DND-41 (cell line): ENCODE measurements around the gene MYO5C.
A peak's percentile ranks its signal among the peaks of the same experiment; 100 is the strongest.

Experiments
- ATAC-seq: fragments of 200-7000 bp; cut with Tn5 transposase; 3 replicates; pipeline ENCODE4 v1.9.1; 2021; ENCODE audit warnings: low read depth; ENCODE audit not compliant: insufficient read depth
- DNase-seq: peaks from one replicate; pipeline ENCODE4 v3.0.0-alpha.2; 2020
- H2AFZ ChIP-seq: 2 replicates; pipeline ENCODE4 v1.6.0; 2012; ENCODE audit warnings: low read depth, low read length
- H3K27ac ChIP-seq: 2 replicates; pipeline ENCODE4 v1.5.1; 2012; ENCODE audit warnings: low read length, inconsistent platforms
- H3K27me3 ChIP-seq: fragments of 200-600 bp; sonication (generic); 2 replicates; pipeline ENCODE4 v1.6.0; 2012; ENCODE audit warnings: low read length, mild to moderate bottlenecking, inconsistent platforms; ENCODE audit not compliant: insufficient read depth, poor library complexity
- H3K36me3 ChIP-seq: 2 replicates; pipeline ENCODE4 v1.5.1; 2012; ENCODE audit warnings: low read length, inconsistent platforms; ENCODE audit not compliant: insufficient read depth
- H3K4me1 ChIP-seq: 2 replicates; pipeline ENCODE4 v1.5.1; 2012; ENCODE audit warnings: mild to moderate bottlenecking, low read length; ENCODE audit not compliant: insufficient read depth
- H3K4me2 ChIP-seq: 2 replicates; pipeline ENCODE4 v1.6.0; 2012; ENCODE audit warnings: mild to moderate bottlenecking, moderate library complexity, low read length, inconsistent platforms; ENCODE audit not compliant: insufficient read depth
- H3K4me3 ChIP-seq, 2 experiments: fragments of 200-600 bp in 1 of 2; shearing (Covaris generic) in 1 of 2; 2 replicates each; pipeline ENCODE4 v1.5.1; 2012 to 2016; ENCODE audit warnings: inconsistent platforms in 2 of 2, low read length in 2 of 2, mild to moderate bottlenecking in 2 of 2, low read depth in 1 of 2, moderate library complexity in 1 of 2
- H3K79me2 ChIP-seq: 2 replicates; pipeline ENCODE4 v1.6.0; 2012; ENCODE audit warnings: low read length, inconsistent platforms; ENCODE audit not compliant: insufficient read depth
- H3K9ac ChIP-seq: 2 replicates; pipeline ENCODE4 v1.6.0; 2012; ENCODE audit warnings: low read depth, mild to moderate bottlenecking, inconsistent platforms, low read length, moderate library complexity
- H3K9me3 ChIP-seq: 2 replicates; pipeline ENCODE4 v1.5.1; 2012; ENCODE audit warnings: low read length, moderate library complexity, mild to moderate bottlenecking, inconsistent platforms; ENCODE audit not compliant: insufficient read depth, severe bottlenecking
- H4K20me1 ChIP-seq: 2 replicates; pipeline ENCODE4 v1.6.0; 2012; ENCODE audit warnings: low read length; ENCODE audit not compliant: insufficient read depth
- CTCF ChIP-seq: IDR thresholded peaks from 2 replicates; pipeline ENCODE4 v1.5.1; 2012; ENCODE audit warnings: borderline replicate concordance, low read length, moderate library complexity, mild to moderate bottlenecking; ENCODE audit not compliant: poor library complexity, severe bottlenecking; ENCODE audit errors: extremely low read depth
- EZH2 ChIP-seq: IDR thresholded peaks from 3 replicates; pipeline ENCODE4 v1.6.1; 2012; ENCODE audit warnings: borderline replicate concordance, low read depth, mild to moderate bottlenecking, moderate library complexity, low read length, inconsistent platforms; ENCODE audit not compliant: severe bottlenecking

Gene MYO5C

GRCh38 chr15:52179278-52180195 is 116.1 kb downstream of the MYO5C start:
- Histone ChIP-seq H3K79me2 (0 out of 2 replicates have a peak, but pooled peaks cover 7% of the 10 kb centered on the region), H3K27ac (peak overlapping the region; percentile 36; the same call in 1 of the 2 replicates)

GRCh38 chr15:52178765-52179164 is 116.8 kb downstream of the MYO5C start:
- no peak for TF ChIP-seq EZH2
- no peak for TF ChIP-seq CTCF
- H3K9me3 ChIP-seq: no peaks in the 10 kb centered on the region
- DNase-seq (no peak), ATAC-seq (no peak)
- H4K20me1 ChIP-seq: no peaks in the 10 kb centered on the region
- H3K4me3 ChIP-seq: peak overlapping the region; percentile 23 to 65; a peak in 3 of 4 replicates
- H3K9ac ChIP-seq: peak overlapping the region; percentile 61
- no peaks in the 10 kb centered on the region for H3K36me3 ChIP-seq
- peak overlapping the region; percentile 70 for H2AFZ ChIP-seq
- peak overlapping the region; percentile 83 for H3K4me2 ChIP-seq
- no peaks in the 10 kb centered on the region for H3K27me3 ChIP-seq
- H3K79me2 ChIP-seq: 0 out of 2 replicates have a peak, but pooled peaks cover 7% of the 10 kb centered on the region
- H3K27ac ChIP-seq: no peak overlapping the region
- peaks cover 23% of the 10 kb centered on the region for H3K4me1 ChIP-seq

More at GRCh38 chr15:52179278-52180195, 116.1 kb downstream of the MYO5C start:
- no peaks in the 10 kb centered on the region for H3K9me3 ChIP-seq
- peak overlapping the region; percentile 83 for H3K4me2 ChIP-seq
- DNase-seq (peak; percentile 80), ATAC-seq (peak; percentile 87)
- no peaks in the 10 kb centered on the region for H4K20me1 ChIP-seq
- peak overlapping the region; percentile 61 for H3K9ac ChIP-seq
- H3K36me3 ChIP-seq: no peaks in the 10 kb centered on the region
- H3K4me1 ChIP-seq: peaks cover 23% of the 10 kb centered on the region
- H2AFZ ChIP-seq: peak overlapping the region; percentile 70
- H3K4me3 ChIP-seq: peak overlapping the region; percentile 23 to 65; a peak in 3 of 4 replicates
- TF ChIP-seq EZH2 (no peak), CTCF (no peak)
- no peaks in the 10 kb centered on the region for H3K27me3 ChIP-seq

GRCh38 chr15:52172869-52173268 is 122.7 kb downstream of the MYO5C start:
- Histone ChIP-seq H3K4me1 (no peaks in the 10 kb centered on the region), H3K4me2 (no peak overlapping the region), H2AFZ (no peak overlapping the region), H3K4me3 (no peak overlapping the region), H3K9me3 (no peaks in the 10 kb centered on the region), H3K36me3 (no peaks in the 10 kb centered on the region), H4K20me1 (no peaks in the 10 kb centered on the region), H3K27ac (no peak overlapping the region), H3K79me2 (no peaks in the 10 kb centered on the region), H3K27me3 (no peaks in the 10 kb centered on the region), H3K9ac (no peak overlapping the region)
- TF ChIP-seq CTCF: no peak
- no peak for TF ChIP-seq EZH2
- DNase-seq: no peak
- no peak for ATAC-seq
